Tibial nerve (tissue), 4 donors: ENCODE measurements around the gene CPNE2.

Experiments used
- EP300 ChIP-seq, 2 donors: sonication (generic); formaldehyde crosslinking; IDR thresholded peaks; one replicate each; pipeline ENCODE4 v1.6.1; 2017; ENCODE audit warnings: antibody characterized with exemption in 2 of 2, mild to moderate bottlenecking in 1 of 2
- POLR2A ChIP-seq, 2 donors: fragments of 450-650 bp; IDR thresholded peaks; one replicate each; pipeline ENCODE4 v1.6.1; 2017; ENCODE audit warnings: antibody characterized with exemption in 2 of 2, mild to moderate bottlenecking in 2 of 2, moderate library complexity in 2 of 2
- TF ChIP-seq, protein P1 (sequence below), 5 experiments: fragments of 200-600 bp in 3 of 5; fragments of 450-650 bp in 2 of 5; sonication (generic) in 3 of 5; IDR thresholded peaks; one replicate each; pipeline ENCODE4 v1.5.1; 2016 to 2019; ENCODE audit warnings: antibody characterized with exemption in 5 of 5, mild to moderate bottlenecking in 3 of 5, moderate library complexity in 2 of 5

DNA sequence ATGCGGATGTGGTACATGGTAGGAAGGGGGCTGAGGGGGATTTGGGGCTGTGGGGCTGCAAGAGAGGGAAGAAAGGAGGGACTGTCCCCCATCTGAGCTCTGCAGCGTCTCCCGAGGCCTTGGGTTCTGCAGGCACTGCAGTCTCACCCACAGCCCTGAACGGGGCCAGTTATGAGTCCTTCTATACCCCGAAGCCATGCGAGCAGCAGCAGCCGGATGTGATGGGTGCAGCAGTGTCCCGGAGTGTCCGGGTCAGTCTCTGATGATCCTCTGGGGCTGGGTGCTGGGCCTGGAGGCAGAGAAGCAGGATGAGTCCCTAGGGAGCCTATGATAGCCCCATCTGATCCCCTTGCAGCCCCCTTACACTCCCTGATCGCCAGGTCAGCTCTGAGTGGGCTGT, 41.5 kb downstream of the CPNE2 start:
- TF ChIP-seq, protein P1, sequence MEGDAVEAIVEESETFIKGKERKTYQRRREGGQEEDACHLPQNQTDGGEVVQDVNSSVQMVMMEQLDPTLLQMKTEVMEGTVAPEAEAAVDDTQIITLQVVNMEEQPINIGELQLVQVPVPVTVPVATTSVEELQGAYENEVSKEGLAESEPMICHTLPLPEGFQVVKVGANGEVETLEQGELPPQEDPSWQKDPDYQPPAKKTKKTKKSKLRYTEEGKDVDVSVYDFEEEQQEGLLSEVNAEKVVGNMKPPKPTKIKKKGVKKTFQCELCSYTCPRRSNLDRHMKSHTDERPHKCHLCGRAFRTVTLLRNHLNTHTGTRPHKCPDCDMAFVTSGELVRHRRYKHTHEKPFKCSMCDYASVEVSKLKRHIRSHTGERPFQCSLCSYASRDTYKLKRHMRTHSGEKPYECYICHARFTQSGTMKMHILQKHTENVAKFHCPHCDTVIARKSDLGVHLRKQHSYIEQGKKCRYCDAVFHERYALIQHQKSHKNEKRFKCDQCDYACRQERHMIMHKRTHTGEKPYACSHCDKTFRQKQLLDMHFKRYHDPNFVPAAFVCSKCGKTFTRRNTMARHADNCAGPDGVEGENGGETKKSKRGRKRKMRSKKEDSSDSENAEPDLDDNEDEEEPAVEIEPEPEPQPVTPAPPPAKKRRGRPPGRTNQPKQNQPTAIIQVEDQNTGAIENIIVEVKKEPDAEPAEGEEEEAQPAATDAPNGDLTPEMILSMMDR (IDR thresholded peaks at IDR 0.05): no peak
- TF ChIP-seq POLR2A (IDR thresholded peaks at IDR 0.05): no peak
- TF ChIP-seq EP300 (IDR thresholded peaks at IDR 0.05): no peak
